Esophagus muscularis mucosa (tissue), 4 donors: ENCODE results near the gene ZRSR2. TPM values are rescaled to one million over a fixed set of nuclear protein-coding genes. Genes with fewer than 3 reads are reported as not detected.

Source experiments
- DNase-seq: peaks from one replicate; pipeline ENCODE4 v3.0.0-alpha.2; 2017; ENCODE audit errors: extremely low spot score
- H3K27ac ChIP-seq, 4 donors: fragments of 200-600 bp; sonication (generic); replicated peaks in 1 of 4; 1 replicate in 3 of 4; 2 replicates in 1 of 4; pipeline ENCODE4 v1.5.1; 2016 to 2019; ENCODE audit warnings: mild to moderate bottlenecking in 1 of 4
- H3K27me3 ChIP-seq, 4 donors: fragments of 200-600 bp; sonication (generic); one replicate each; pipeline versions ENCODE4 v1.5.1 to v1.6.0; 2016 to 2019
- H3K36me3 ChIP-seq, 4 donors: fragments of 200-600 bp; sonication (generic); one replicate each; pipeline ENCODE4 v1.5.1; 2016 to 2019
- H3K4me1 ChIP-seq, 4 donors: fragments of 200-600 bp; sonication (generic); one replicate each; pipeline ENCODE4 v1.5.1; 2016 to 2019
- H3K4me3 ChIP-seq, 4 donors: fragments of 200-600 bp; sonication (generic); 1 replicate in 2 of 4; 2 replicates in 2 of 4; pipeline ENCODE4 v1.5.1; 2016 to 2019; ENCODE audit warnings: mild to moderate bottlenecking in 4 of 4, moderate library complexity in 1 of 4
- H3K9me3 ChIP-seq, 4 donors: fragments of 200-600 bp; sonication (generic); 1 replicate in 3 of 4; 2 replicates in 1 of 4; pipeline ENCODE4 v1.5.1; 2016 to 2019
- EP300 ChIP-seq: sonication (generic); formaldehyde crosslinking; IDR thresholded peaks from one replicate; pipeline ENCODE4 v1.6.1; 2017; ENCODE audit warnings: antibody characterized with exemption
- POLR2A ChIP-seq: fragments of 450-650 bp; IDR thresholded peaks from one replicate; pipeline ENCODE4 v1.6.1; 2017; ENCODE audit warnings: antibody characterized with exemption, moderate library complexity, mild to moderate bottlenecking, low read depth
- POLR2AphosphoS5 ChIP-seq, 2 donors: sonication (generic); formaldehyde crosslinking; IDR thresholded peaks; one replicate each; pipeline ENCODE4 v1.6.1; 2017; ENCODE audit warnings: antibody characterized with exemption in 2 of 2
- WGBS: methylation state at CpG from one replicate; pipeline ENCODE4 v1.1.5; 2018; 5-methylcytosine and 5-hydroxymethylcytosine counted together
- intact Hi-C: fragments of 100-400 bp; cut with DNase I; formaldehyde crosslinking; loops from one replicate; pipeline ENCODE4 v1.15.1; 2023
- total RNA-seq, 4 donors: library from RNA; depleted of rRNA; stranded (reverse); fragments of >200 nt; gene quantifications; one replicate each; pipeline versions ENCODE4 v1.1.0 to v1.2.1, GENCODE V29; 2016
- TF ChIP-seq, protein P1 (sequence below), 3 experiments: fragments of 200-600 bp in 2 of 3; fragments of 450-650 bp in 1 of 3; sonication (generic) in 2 of 3; IDR thresholded peaks; one replicate each; pipeline ENCODE4 v1.5.1; 2017 to 2019; ENCODE audit warnings: antibody characterized with exemption in 3 of 3, mild to moderate bottlenecking in 2 of 3, moderate library complexity in 1 of 3

The ZRSR2 gene
- total RNA-seq, 4 donors from 2014 or later = 7.0 to 12.4 (median 9.0) TPM

GRCh38 chrX:15790769-15791290, 546 bp downstream of the ZRSR2 start:
- TF ChIP-seq EP300 = no peak
- TF ChIP-seq POLR2A = no peak
- TF ChIP-seq, protein P1, sequence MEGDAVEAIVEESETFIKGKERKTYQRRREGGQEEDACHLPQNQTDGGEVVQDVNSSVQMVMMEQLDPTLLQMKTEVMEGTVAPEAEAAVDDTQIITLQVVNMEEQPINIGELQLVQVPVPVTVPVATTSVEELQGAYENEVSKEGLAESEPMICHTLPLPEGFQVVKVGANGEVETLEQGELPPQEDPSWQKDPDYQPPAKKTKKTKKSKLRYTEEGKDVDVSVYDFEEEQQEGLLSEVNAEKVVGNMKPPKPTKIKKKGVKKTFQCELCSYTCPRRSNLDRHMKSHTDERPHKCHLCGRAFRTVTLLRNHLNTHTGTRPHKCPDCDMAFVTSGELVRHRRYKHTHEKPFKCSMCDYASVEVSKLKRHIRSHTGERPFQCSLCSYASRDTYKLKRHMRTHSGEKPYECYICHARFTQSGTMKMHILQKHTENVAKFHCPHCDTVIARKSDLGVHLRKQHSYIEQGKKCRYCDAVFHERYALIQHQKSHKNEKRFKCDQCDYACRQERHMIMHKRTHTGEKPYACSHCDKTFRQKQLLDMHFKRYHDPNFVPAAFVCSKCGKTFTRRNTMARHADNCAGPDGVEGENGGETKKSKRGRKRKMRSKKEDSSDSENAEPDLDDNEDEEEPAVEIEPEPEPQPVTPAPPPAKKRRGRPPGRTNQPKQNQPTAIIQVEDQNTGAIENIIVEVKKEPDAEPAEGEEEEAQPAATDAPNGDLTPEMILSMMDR (IDR thresholded peaks at IDR 0.05) = no peak
- TF ChIP-seq POLR2AphosphoS5 (IDR thresholded peaks at IDR 0.05) = no peak
- no peak for DNase-seq
- H3K4me3 ChIP-seq = peak overlapping the region; percentile 62 to 82 (median 76)
- intact Hi-C loops = loop anchor here (5.0 kb wide), 2 partner anchors 61 to 114 kb away; partner anchors contain the start of gene AP1S2
- H3K9me3 ChIP-seq = no peaks in the 10 kb centered on the region
- no peaks in the 10 kb centered on the region for H3K27me3 ChIP-seq
- peak overlapping the region; percentile 81 to 85 (median 82) for H3K27ac ChIP-seq
- peaks cover 0 to 16% (median 4%) of the 10 kb centered on the region in 4 donors for H3K36me3 ChIP-seq
- WGBS = under 1% methylated on average over 15 of the region's 15 CpGs
- peaks cover 18 to 30% (median 23%) of the 10 kb centered on the region in 4 donors for H3K4me1 ChIP-seq

DNA sequence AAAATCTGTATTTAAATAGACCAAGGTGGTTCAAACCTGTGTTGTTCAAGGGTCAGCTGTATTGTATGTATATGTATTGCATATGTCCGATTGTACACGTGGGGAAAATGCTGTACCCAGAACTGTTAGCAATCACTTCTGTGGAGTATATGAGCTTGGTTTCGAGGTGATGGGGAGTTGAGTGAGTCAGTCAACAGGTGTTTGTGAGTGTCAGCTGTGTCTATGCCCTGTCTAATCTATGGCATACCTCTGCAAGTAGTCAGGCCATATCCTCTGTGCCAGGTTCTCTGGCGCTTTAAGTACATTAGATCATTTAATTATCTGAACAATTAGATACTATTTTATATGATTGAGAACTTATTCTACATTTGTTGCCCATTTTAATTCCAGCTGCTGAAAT, 7.4 kb downstream of the ZRSR2 start:
- TF ChIP-seq POLR2A (no peak), EP300 (no peak), POLR2AphosphoS5 (IDR thresholded peaks at IDR 0.05) (no peak)
- TF ChIP-seq, protein P1 (IDR thresholded peaks at IDR 0.05) = no peak
- no peak overlapping the region for H3K4me3 ChIP-seq
- no peaks in the 10 kb centered on the region for H3K9me3 ChIP-seq
- WGBS = 94% methylated on average over 4 of the region's 4 CpGs
- H3K27me3 ChIP-seq = no peaks in the 10 kb centered on the region
- peaks cover 0 to 46% (median 22%) of the 10 kb centered on the region in 4 donors for H3K36me3 ChIP-seq
- no peak for DNase-seq
- H3K27ac ChIP-seq = no peak overlapping the region
- intact Hi-C loops = no loop called here
- peaks cover 0 to 7% (median 3%) of the 10 kb centered on the region in 4 donors for H3K4me1 ChIP-seq

DNA sequence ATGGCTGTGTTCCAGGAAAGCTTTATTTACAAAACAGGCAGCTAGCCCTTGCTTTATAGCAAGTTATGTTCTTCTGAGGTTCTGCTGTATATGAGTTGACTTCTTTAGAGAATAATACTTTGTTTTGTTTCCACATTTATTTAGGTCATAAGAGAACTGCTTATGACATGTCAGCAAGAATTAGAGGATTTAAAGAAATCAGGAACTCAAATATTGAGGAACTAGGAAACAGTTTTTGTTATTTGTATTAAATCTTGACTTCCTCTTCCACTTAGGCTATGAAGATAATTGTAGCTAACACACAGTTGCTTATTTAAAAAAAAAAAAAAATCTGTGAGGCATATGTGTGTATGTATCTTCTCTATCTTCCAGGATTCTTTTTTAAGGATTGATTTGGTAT, 14.3 kb downstream of the ZRSR2 start:
- H3K9me3 ChIP-seq = no peaks in the 10 kb centered on the region
- H3K36me3 ChIP-seq = peaks cover 0 to 75% (median 67%) of the 10 kb centered on the region in 4 donors
- TF ChIP-seq POLR2AphosphoS5 (IDR thresholded peaks at IDR 0.05) = no peak
- no peak for TF ChIP-seq POLR2A
- TF ChIP-seq, protein P1 (IDR thresholded peaks at IDR 0.05) = no peak
- no peak for TF ChIP-seq EP300
- no peak overlapping the region for H3K27ac ChIP-seq
- intact Hi-C loops = no loop called here
- no peak for DNase-seq
- no peak overlapping the region for H3K4me3 ChIP-seq
- H3K27me3 ChIP-seq = no peaks in the 10 kb centered on the region
- no peaks in the 10 kb centered on the region for H3K4me1 ChIP-seq

DNA sequence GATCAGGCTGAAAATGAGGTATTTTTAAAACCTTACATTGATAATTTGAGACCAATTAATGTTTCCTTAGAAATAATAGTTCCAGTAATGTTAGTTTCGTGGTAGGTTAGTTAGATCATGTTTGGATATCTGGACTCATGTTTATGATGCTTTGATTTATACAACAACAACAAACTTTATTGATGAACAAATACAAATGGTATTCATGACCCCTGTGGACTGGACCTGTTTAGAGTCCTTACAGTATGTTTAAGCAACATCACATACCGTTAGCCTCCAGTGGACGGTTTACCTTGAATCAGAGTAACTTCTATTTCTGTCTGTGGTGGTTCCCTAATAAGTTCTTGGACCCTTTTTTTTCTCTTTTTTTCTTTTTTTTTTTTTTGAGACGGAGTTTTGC, 18.0 kb downstream of the ZRSR2 start:
- TF ChIP-seq, protein P1 (IDR thresholded peaks at IDR 0.05) = no peak
- TF ChIP-seq POLR2AphosphoS5 (IDR thresholded peaks at IDR 0.05) (no peak), POLR2A (no peak), EP300 (no peak)
- H3K9me3 ChIP-seq = no peaks in the 10 kb centered on the region
- no peak overlapping the region for H3K27ac ChIP-seq
- intact Hi-C loops = no loop called here
- no peak for DNase-seq
- H3K27me3 ChIP-seq = no peaks in the 10 kb centered on the region
- no peak overlapping the region for H3K4me3 ChIP-seq
- peaks cover 0 to 83% (median 73%) of the 10 kb centered on the region in 4 donors for H3K36me3 ChIP-seq
- no peaks in the 10 kb centered on the region for H3K4me1 ChIP-seq
- over 99% methylated on average over 4 of the region's 4 CpGs for WGBS
